ENCODE data around the gene SLC34A1.
"Not testable (repeated sequence)": the region's sequence is repeated elsewhere in the genome, so short reads cannot be mapped to it uniquely, and the experiment has no call there.

SLC34A1 gene

DNA sequence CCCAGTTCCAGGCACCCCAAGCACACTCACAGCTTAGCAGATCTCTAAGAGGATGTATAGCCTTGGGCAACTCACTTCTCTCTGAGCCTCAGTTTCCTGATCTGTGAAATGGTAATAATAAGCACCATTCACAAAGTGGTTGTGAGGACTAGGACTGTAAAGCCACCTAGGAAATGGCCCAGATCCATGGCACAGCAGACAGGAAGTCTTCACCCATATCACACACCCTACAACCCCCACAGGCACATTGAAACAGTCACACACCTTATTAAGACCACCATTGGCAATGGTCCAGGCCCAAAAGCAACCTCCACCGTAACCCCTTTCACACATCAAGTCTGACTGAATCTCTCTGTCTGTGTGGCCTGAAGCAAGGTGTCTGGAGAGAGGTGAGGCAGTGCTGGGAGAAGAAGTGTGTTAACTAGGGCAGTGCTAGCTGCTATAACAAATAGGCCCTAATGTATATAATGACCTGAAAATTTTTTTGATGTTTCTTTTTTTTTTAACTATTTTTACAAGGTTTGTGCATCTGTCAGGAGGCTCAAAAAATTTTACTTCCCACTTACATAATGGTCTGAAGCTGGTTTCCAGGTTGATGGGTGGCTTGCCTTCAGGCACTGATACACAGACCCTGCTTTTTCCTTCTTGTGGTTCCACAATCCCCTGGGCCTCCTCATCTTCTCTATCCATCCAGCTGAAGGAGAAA is 28.9 kb upstream of the SLC34A1 start:
- no peak for DNase-seq (ENCODE audit: low spot score)

DNA sequence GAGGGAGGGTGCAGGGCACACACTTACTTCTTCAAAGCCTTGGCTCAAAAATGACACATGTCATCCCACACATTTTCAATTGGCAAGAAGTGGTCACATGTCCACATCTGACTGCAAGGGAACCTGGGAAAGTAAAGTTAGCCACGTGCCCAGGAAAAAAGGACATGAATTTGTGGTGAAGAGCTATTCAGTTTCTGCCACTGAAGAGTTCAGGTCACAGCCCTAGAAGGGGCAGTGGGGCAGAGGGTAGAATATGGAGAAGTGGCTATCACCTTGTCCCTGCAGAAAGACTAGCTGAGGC is 28.4 kb upstream of the SLC34A1 start:
- DNase-seq (ENCODE audit: low spot score): no peak

- DNase-seq (ENCODE audit: low spot score): no peak
Observed at GRCh38 chr5:177356746-177357145, 27.5 kb upstream of the SLC34A1 start.

GRCh38 chr5:177357146-177357458 is 27.1 kb upstream of the SLC34A1 start:
- DNase-seq (ENCODE audit: low spot score): no peak

DNA sequence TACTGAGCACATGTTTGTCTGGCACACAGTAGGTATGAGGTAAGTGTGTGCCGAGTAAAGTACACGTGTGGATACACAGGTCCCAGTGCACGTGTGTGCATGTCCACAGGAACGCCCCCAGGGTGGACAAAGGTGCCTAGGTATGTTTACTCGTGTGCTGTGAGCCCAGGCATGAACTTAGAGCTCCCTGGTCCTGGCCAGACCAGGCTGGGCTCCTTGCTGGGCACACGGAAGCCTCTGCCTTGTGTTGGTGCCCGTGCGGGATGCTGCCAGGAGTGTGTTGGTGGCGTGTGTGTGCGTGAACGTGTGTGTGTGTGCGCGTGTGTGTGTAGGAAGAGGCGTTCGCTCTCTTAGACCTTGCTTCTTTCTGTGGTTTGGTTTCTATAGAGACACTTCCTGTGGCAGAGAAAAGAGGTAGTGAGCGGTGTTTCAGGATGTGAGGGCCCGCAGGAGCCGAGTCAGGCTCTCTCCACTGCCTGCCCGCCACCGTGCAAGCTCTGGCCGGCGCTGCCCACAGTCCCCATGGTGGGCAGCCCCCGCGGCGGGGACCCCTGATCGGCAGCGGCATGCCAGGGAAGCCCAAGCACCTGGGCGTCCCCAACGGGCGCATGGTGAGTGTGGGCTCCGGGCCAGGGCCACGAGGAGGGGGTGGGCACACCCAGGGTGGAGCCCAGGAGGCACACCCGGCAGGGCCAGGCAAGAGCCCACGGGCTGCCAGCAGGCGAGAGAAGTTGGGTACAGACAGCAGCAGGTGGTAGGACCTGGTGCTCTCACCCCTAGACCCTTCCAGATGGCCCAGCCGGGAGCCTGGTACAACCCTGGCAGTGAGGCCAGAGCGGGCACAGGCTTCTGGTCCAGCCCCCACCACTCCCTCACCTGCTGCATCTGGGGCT is 26.5 kb upstream of the SLC34A1 start, which contains the start of gene RGS14:
RGS14 (plus strand) TSS at position 466 of the 893 bp plus-strand sequence; CDS start at position 567, 101 bp downstream.
- no peak for DNase-seq (ENCODE audit: low spot score)

DNA sequence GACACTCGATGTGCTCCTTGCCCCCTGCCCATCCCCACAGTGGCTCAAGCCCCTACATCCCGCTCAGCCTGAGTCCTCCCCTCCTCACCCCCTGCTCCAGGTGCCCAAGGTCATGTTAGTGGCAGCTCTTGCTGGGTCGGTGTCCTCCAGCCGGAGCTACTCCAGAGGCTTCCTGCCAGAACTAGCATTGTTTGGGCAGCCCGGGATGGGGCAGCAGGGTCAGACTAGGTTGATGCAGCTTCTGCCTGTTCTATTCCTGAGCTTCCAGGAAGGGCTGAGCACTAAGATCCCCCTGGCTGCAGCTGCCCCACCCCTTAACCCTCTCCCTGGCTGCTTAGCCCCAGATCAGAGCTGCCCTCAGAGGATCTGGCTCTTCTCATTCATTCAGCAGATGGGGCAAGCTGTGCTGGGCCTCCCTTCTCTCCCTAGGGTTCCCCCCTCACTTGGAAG is 25.8 kb upstream of the SLC34A1 start:
- no peak for DNase-seq (ENCODE audit: low spot score)

- no peak for DNase-seq (ENCODE audit: low spot score)
Observed at GRCh38 chr5:177359451-177359851, 24.8 kb upstream of the SLC34A1 start.

- no peak for DNase-seq (ENCODE audit: low spot score)
Observed at GRCh38 chr5:177359860-177360259, 24.4 kb upstream of the SLC34A1 start.

- not testable (repeated sequence) for DNase-seq (ENCODE audit: low spot score)
Observed at GRCh38 chr5:177360740-177361139, 23.5 kb upstream of the SLC34A1 start.

GRCh38 chr5:177361418-177362291 is 22.6 kb upstream of the SLC34A1 start:
- DNase-seq (ENCODE audit: low spot score): no peak

DNA sequence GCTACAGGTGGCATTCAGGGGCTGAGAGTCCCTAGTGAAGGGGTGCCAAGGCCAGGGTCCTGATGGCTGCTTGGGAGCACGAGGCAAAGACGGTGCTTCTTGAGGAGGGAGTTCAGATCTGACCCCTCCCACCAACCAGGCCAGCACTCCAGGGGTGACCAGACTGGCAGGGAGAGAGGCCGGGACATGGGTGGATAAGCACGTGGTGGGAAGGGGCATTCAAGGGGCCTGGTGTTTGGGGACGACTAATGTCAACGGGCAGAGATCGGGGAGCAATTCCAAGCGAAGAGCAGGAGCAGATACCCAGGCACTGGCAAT is 22.0 kb upstream of the SLC34A1 start:
- no peak for DNase-seq (ENCODE audit: low spot score)

DNA sequence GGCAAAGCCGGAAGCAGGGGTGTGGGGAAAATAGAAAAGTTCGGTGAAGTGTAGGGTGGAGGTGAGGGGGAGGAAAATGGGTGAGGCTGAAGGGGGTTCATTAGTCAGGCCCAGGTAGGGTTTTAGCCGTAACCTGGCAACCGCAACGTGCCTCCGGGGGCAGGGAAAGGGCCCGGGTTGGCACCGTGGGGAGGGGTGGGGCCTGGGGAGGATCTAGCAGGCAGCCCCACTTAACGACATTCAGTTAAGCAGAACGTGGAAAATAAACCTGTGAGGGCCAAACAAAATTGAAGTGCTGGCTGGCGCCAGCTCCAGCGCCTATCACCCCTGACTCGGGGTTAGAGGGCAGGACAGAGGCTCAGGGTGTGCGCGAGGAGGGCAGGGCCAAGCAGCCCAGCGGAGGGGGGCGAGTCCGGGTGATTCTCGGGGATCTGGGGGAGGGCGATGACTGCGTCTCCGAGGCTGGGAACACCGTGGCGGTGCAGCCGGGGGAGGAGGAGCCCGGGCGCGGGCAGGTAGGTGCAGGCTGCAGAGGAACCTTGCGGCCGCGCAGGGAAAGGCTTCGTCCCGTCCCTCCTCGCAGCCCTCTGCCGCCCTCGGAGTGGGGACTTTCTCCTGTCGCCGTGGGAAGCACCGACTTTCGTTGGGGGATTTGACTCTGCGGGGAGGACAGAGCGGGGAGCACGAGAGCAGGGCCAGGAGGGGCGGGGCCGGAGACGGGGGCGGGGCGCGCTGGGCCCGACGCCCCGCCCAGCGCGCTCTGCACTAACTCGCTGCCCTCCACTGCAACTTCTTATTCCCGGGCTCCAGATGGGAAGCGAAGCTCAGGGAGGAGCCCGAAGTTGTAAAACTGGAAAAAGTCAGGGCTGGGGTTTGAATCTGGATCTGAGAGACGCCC is 21.4 kb upstream of the SLC34A1 start:
- DNase-seq (ENCODE audit: low spot score): peak; percentile 82

GRCh38 chr5:177363565-177363964 is 20.7 kb upstream of the SLC34A1 start:
- no peak for DNase-seq (ENCODE audit: low spot score)

- DNase-seq (ENCODE audit: low spot score): no peak
Observed at GRCh38 chr5:177364159-177364962, 19.9 kb upstream of the SLC34A1 start.

- DNase-seq (ENCODE audit: low spot score): no peak
Observed at GRCh38 chr5:177365845-177366527, 18.2 kb upstream of the SLC34A1 start.

- DNase-seq (ENCODE audit: low spot score): peak; percentile 94
Observed at GRCh38 chr5:177366528-177367322, 17.5 kb upstream of the SLC34A1 start.

- no peak for DNase-seq (ENCODE audit: low spot score)
Observed at GRCh38 chr5:177367323-177367848, 16.8 kb upstream of the SLC34A1 start.

- no peak for DNase-seq (ENCODE audit: low spot score)
Observed at GRCh38 chr5:177367981-177368868, 16.0 kb upstream of the SLC34A1 start.
